Fibroblast of gingiva (primary cell): ENCODE data around the gene TOR4A.
A peak's percentile ranks its signal among the peaks of the same experiment; 100 is the strongest.

Experiments used
- DNase-seq: peaks from one replicate; pipeline ENCODE4 v3.0.0-alpha.2; 2011; ENCODE audit warnings: low read depth

The TOR4A gene

GRCh38 chr9:137277329-137278041, at the start of gene TOR4A:
TOR4A (plus strand) TSS chr9:137277726; CDS start chr9:137278690, 964 bp downstream.
- DNase-seq, result peak; percentile 75

GRCh38 chr9:137227853-137228505, 49.5 kb upstream of the TOR4A start:
- no peak for DNase-seq

GRCh38 chr9:137228506-137228967, 49.0 kb upstream of the TOR4A start:
- DNase-seq, result no peak

- DNase-seq, result no peak
These were observed 48.3 kb upstream of the TOR4A start for GRCh38 chr9:137228968-137229896.

- DNase-seq, result no peak
These were observed 47.4 kb upstream of the TOR4A start for GRCh38 chr9:137229903-137230704.

GRCh38 chr9:137230705-137231371, 46.7 kb upstream of the TOR4A start, which contains the start of gene SLC34A3:
SLC34A3 (plus strand) TSS chr9:137230901; CDS start chr9:137231703, 802 bp downstream.
- no peak for DNase-seq

- DNase-seq, result no peak
These were observed 46.0 kb upstream of the TOR4A start for GRCh38 chr9:137231372-137232039.

- no peak for DNase-seq
These were observed 45.4 kb upstream of the TOR4A start for GRCh38 chr9:137232101-137232500.

GRCh38 chr9:137232510-137232909, 45.0 kb upstream of the TOR4A start:
- DNase-seq, result no peak

- no peak for DNase-seq
These were observed 44.2 kb upstream of the TOR4A start for GRCh38 chr9:137233143-137233980.

- DNase-seq, result no peak
These were observed 43.4 kb upstream of the TOR4A start for GRCh38 chr9:137234055-137234697.

- DNase-seq, result no peak
These were observed 42.6 kb upstream of the TOR4A start for GRCh38 chr9:137234758-137235423.

GRCh38 chr9:137235424-137236237, 41.9 kb upstream of the TOR4A start:
- DNase-seq, result no peak

- peak; percentile 39 for DNase-seq
These were observed 41.1 kb upstream of the TOR4A start for GRCh38 chr9:137236238-137236935.

- DNase-seq, result no peak
These were observed 40.5 kb upstream of the TOR4A start for GRCh38 chr9:137236936-137237421.
